Peyer's patch (tissue), 4 donors: Measurements from ENCODE around the gene RTTN.

Experiments
- POLR2A ChIP-seq, 2 donors: fragments of 450-650 bp; IDR thresholded peaks; one replicate each; pipeline ENCODE4 v1.5.1; 2017; ENCODE audit warnings: antibody characterized with exemption in 2 of 2, mild to moderate bottlenecking in 2 of 2, moderate library complexity in 2 of 2
- TF ChIP-seq, protein P1 (sequence below), 6 experiments: fragments of 450-650 bp in 4 of 6; fragments of 200-600 bp in 2 of 6; sonication (generic) in 1 of 6; IDR thresholded peaks; one replicate each; pipeline ENCODE4 v1.5.1; 2017 to 2019; ENCODE audit warnings: antibody characterized with exemption in 6 of 6, mild to moderate bottlenecking in 3 of 6, moderate library complexity in 1 of 6

DNA sequence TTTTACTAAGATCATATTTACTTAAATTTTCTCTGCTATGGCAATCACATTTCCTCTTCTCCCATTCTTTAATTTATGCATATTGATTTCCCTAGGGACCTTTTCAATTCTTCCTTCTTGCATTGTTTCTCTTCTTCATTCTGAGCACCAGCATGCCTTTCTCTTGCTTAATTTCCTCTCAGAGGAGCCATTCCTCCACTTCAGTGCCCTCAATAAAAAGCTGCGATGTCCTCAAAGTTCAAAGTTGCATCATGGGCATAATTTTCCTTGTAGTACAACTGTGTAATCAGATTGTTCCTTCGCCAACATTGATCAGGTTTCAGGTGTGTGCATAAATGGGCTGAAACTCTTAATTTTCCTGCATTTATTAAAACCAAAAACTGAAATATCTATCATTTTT, 236.0 kb downstream of the RTTN start:
- no peak for TF ChIP-seq POLR2A (IDR thresholded peaks at IDR 0.05)
- TF ChIP-seq, protein P1, sequence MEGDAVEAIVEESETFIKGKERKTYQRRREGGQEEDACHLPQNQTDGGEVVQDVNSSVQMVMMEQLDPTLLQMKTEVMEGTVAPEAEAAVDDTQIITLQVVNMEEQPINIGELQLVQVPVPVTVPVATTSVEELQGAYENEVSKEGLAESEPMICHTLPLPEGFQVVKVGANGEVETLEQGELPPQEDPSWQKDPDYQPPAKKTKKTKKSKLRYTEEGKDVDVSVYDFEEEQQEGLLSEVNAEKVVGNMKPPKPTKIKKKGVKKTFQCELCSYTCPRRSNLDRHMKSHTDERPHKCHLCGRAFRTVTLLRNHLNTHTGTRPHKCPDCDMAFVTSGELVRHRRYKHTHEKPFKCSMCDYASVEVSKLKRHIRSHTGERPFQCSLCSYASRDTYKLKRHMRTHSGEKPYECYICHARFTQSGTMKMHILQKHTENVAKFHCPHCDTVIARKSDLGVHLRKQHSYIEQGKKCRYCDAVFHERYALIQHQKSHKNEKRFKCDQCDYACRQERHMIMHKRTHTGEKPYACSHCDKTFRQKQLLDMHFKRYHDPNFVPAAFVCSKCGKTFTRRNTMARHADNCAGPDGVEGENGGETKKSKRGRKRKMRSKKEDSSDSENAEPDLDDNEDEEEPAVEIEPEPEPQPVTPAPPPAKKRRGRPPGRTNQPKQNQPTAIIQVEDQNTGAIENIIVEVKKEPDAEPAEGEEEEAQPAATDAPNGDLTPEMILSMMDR (IDR thresholded peaks at IDR 0.05) = no peak
